ENCODE data around the gene VSIG4.

DNA sequence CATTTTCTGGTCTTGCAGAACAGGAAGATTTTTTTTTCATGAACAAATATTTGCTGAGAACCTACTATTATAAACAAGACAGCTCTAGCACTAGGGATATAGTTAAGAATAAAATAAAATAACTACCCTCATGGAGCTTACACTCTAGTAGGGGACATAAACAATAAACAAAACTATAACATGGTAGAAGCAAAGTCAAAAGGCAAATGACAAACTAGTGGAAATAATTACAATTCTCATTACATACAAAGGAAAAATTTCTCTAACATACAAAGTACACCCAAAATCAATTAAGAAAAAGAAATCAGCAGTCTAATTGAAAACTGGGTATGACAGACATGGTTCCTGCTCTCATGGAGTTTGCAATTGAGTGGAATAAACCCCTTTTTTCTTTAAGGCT lies 32.0 kb downstream of the VSIG4 start:
- no peak for TF ChIP-seq CTCF (IDR thresholded peaks at IDR 0.05; ENCODE audit: low read depth, low read length)
- TF ChIP-seq POLR2A (IDR thresholded peaks at IDR 0.05; ENCODE audit: extremely low read depth, insufficient read length), result no peak
